GM12873 (cell line): ENCODE measurements around the gene TBXAS1.

ENCODE experiments used
- CTCF ChIP-seq: IDR thresholded peaks from 2 replicates; pipeline ENCODE4 v1.5.1; 2012; ENCODE audit warnings: low read depth, mild to moderate bottlenecking, moderate library complexity, low read length, control low read depth; ENCODE audit not compliant: insufficient read depth; ENCODE audit errors: missing control alignments

Gene TBXAS1

GRCh38 chr7:139813689-139814088, 15.4 kb upstream of the TBXAS1 start:
- no peak for TF ChIP-seq CTCF

GRCh38 chr7:139817249-139817648, 11.8 kb upstream of the TBXAS1 start:
- TF ChIP-seq CTCF, result no peak

DNA sequence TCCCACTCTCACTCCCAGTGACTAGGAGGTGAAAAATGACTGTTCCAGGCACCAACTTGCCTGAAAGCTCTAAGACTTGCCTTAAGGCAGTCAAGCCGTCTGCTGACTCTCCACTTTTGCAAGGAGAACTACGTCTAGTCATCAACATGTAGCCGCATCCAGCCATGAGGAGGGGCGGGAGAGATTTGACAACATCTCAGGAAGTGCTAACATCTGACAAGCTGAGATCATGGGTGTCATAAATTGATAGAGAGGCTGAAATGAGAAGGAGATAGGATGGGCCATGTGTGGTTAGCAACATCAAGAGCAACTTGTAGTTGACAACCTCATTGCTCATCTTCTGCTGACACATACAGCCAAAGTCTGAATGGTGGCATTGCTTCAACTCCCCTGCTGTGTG, 9.0 kb upstream of the TBXAS1 start:
- no peak for TF ChIP-seq CTCF

- no peak for TF ChIP-seq CTCF
Observed at GRCh38 chr7:139821349-139822105, 7.5 kb upstream of the TBXAS1 start.

DNA sequence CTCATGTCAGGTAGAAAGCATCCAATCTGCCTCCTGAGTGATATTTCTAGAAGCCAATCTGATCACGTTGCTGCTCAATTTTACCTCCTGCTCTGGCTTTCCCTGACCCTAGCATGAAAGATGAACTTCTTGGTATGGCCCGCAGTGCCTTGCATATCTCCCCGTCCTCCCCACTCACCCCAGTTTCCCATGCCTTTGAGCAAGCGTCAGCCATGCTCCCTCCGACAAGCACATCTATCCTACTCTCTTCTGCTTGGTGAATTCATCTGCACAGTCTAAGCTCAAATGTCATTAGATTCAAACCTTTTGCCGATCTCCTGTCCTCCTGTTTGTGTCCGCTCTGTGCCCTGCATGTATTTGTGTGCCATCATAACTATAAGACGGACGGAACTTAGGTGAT, 6.2 kb upstream of the TBXAS1 start:
- no peak for TF ChIP-seq CTCF

DNA sequence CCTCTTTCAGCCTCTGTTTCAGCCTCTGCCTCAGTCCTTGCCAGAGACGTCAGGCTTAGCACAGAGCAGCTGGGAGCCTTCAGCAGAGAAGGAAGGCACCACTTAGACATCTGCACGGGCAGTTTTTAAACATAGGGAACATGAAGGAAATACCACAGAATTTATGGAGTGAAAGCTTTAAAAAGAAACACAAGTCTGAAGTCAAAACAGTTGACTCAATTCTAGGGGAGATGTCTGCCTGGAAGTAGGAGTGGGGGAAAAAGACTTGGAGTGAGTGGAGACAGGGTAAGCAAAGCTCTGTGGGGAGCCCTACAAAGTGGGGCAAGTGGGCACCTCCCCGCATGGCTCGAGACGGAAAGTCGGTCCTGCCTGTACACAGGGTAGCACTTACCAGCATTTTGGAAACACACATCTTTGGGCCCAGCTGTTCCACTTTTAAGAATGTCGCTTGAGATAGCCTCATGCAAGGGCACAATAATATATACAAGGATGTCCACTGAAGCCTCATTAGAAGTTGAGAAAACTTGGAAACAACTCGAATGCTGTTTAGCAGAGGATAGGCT, 5.0 kb upstream of the TBXAS1 start:
- no peak for TF ChIP-seq CTCF

GRCh38 chr7:139825666-139826290, 3.3 kb upstream of the TBXAS1 start:
- TF ChIP-seq CTCF, result no peak
